Activated T-cell treated with anti-CD3 and anti-CD28 coated beads for 48 hours (primary cell): ENCODE data around the gene RNF11.
A peak's percentile ranks its signal among the peaks of the same experiment; 100 is the strongest.
"Not testable (repeated sequence)": the region's sequence is repeated elsewhere in the genome, so short reads cannot be mapped to it uniquely, and the experiment has no call there.

Source experiments
- DNase-seq: peaks from one replicate; pipeline ENCODE4 v3.0.0-alpha.2; 2020; ENCODE audit warnings: low read depth

Gene RNF11

GRCh38 chr1:51235673-51236530 lies at the start of gene RNF11:
RNF11 (plus strand) TSS chr1:51236273; CDS start chr1:51236757, 484 bp downstream.
- peak; percentile 94 for DNase-seq

- no peak for DNase-seq
Measured at GRCh38 chr1:51188230-51188629, 47.8 kb upstream of the RNF11 start.

- DNase-seq, result no peak
Measured at GRCh38 chr1:51189421-51190073, 46.5 kb upstream of the RNF11 start.

- no peak for DNase-seq
Measured at GRCh38 chr1:51190961-51191360, 45.1 kb upstream of the RNF11 start.

GRCh38 chr1:51192213-51192843 lies 43.7 kb upstream of the RNF11 start:
- peak; percentile 43 for DNase-seq

GRCh38 chr1:51193564-51193963 lies 42.5 kb upstream of the RNF11 start:
- no peak for DNase-seq

GRCh38 chr1:51203121-51203873 lies 32.8 kb upstream of the RNF11 start:
- no peak for DNase-seq

GRCh38 chr1:51203874-51204245 lies 32.2 kb upstream of the RNF11 start:
- no peak for DNase-seq

- DNase-seq, result no peak
Measured at GRCh38 chr1:51210055-51210454, 26.0 kb upstream of the RNF11 start.

GRCh38 chr1:51210676-51211075 lies 25.4 kb upstream of the RNF11 start:
- no peak for DNase-seq

GRCh38 chr1:51214615-51215131 lies 21.4 kb upstream of the RNF11 start:
- no peak for DNase-seq

- no peak for DNase-seq
Measured at GRCh38 chr1:51215169-51215568, 20.9 kb upstream of the RNF11 start.

- DNase-seq, result no peak
Measured at GRCh38 chr1:51216631-51217030, 19.4 kb upstream of the RNF11 start.

GRCh38 chr1:51217101-51217500 lies 19.0 kb upstream of the RNF11 start:
- DNase-seq, result no peak

- DNase-seq, result no peak
Measured at GRCh38 chr1:51218570-51218969, 17.5 kb upstream of the RNF11 start.

GRCh38 chr1:51219022-51219421 lies 17.1 kb upstream of the RNF11 start:
- DNase-seq, result no peak

- DNase-seq, result not testable (repeated sequence)
Measured at GRCh38 chr1:51221529-51221928, 14.5 kb upstream of the RNF11 start.

GRCh38 chr1:51222136-51222787 lies 13.8 kb upstream of the RNF11 start:
- DNase-seq, result no peak

GRCh38 chr1:51222809-51223208 lies 13.3 kb upstream of the RNF11 start:
- no peak for DNase-seq

- DNase-seq, result no peak
Measured at GRCh38 chr1:51224255-51224654, 11.8 kb upstream of the RNF11 start.

- DNase-seq, result not testable (repeated sequence)
Measured at GRCh38 chr1:51227231-51227960, 8.7 kb upstream of the RNF11 start.
